ENCODE measurements around the gene DCXR.
"Not testable (repeated sequence)": the region's sequence is repeated elsewhere in the genome, so short reads cannot be mapped to it uniquely, and the experiment has no call there.

The DCXR gene

GRCh38 chr17:82054351-82055022 lies 17.0 kb upstream of the DCXR start:
- DNase-seq: no peak

DNA sequence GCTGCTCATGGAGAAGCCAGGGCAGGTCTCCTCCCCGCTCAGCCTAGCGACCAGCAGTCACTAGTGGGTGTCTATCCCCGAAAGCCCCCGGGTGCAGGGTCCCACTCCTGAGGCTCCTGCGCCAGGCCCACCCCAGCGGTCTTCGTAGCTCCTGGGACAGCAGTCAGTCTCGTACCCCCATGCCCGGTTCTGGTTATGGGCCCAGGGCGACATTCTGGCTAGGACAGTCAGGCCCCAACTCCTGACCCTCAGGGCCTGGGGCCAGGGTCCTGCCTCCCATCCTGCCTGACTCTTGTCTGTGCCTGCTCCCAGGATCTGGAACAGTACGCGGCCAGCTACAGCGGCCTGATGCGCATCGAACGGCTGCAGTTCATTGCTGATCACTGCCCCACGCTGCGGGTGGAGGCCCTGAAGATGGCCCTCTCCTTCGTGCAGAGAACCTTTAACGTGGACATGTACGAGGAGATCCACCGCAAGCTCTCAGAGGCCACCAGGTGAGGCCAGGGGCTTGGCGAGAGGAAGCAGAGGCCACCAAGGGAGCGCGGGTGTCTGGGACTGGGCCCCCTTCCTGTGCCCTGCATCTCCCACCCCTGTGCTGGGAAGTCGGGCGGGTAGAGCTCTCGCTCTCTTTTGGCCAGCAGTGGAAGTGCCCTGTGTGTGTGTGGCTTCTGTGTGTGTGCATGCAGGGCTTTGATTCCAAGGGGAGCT lies 16.2 kb upstream of the DCXR start:
- no peak for DNase-seq

DNA sequence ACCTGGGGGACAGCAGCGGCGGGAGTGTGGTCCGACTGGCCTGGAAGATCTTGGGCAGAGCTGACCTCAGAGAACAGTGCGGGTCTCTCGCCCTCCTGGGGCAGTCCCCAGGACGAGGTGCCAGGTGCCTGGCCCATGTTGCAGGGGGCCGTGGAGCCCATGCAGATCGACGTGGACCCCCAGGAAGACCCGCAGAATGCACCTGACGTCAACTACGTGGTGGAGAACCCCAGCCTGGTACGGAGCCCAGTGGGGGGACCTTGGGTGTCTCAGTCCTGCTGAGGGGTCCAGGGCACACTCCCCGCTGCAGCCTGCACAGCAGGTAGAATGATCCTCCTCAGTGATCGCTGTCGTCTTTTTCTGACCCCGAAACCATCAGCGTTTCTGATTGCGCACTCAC lies 15.6 kb upstream of the DCXR start:
- DNase-seq: no peak

GRCh38 chr17:82052638-82053059 lies 15.2 kb upstream of the DCXR start:
- DNase-seq: no peak

- DNase-seq: peak; percentile 68
Measured at GRCh38 chr17:82051776-82052637, 14.5 kb upstream of the DCXR start, which contains the start of the genes GPS1 and RFNG. GPS1 (plus strand) TSS chr17:82051898; CDS start chr17:82051932, 34 bp downstream. RFNG (minus strand) TSS chr17:82051811; CDS start chr17:82051766, 45 bp downstream.

GRCh38 chr17:82050761-82051641 lies 13.5 kb upstream of the DCXR start:
- no peak for DNase-seq

GRCh38 chr17:82050152-82050760 lies 12.8 kb upstream of the DCXR start:
- DNase-seq: no peak

GRCh38 chr17:82049521-82049971 lies 12.0 kb upstream of the DCXR start:
- DNase-seq: no peak

DNA sequence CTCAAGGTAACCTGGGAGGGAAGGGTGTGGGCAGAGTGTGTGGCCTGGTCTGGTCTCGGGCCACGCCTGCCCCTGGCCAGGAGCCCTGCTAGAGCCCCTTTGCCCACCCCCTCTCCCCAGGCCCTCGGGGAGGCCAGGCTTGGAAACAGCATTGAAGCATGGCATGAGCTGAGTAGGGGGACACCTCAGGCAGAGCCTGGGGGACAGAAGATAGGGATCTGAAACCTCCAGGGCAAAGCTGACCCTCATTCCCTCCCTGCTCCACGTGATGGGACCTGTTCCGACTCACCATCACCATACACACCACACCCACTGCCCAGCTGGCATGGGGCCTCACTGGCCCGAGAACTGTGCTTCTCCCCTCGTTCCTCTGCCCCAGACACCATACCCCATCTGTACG lies 11.6 kb upstream of the DCXR start:
- no peak for DNase-seq

DNA sequence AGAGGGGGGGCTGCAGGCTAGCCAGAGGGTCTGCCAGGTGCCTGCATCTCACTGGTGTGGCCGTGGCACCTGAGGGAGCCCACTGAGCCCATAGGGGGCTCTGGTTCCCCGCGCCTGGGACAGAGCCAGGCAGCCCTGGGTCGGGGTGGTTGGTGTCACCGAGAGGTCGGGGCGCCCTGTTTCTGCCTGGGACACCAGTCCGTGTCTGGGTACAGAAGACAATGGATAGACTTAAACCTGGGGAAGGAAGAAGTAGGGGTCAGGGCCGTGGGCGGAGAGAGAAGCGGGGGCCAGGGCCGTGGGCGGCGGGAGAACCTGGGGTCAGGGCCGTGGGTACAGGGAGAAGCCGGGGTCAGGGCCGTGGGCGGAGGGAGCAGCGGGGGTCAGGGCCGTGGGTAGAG lies 11.1 kb upstream of the DCXR start:
- no peak for DNase-seq

DNA sequence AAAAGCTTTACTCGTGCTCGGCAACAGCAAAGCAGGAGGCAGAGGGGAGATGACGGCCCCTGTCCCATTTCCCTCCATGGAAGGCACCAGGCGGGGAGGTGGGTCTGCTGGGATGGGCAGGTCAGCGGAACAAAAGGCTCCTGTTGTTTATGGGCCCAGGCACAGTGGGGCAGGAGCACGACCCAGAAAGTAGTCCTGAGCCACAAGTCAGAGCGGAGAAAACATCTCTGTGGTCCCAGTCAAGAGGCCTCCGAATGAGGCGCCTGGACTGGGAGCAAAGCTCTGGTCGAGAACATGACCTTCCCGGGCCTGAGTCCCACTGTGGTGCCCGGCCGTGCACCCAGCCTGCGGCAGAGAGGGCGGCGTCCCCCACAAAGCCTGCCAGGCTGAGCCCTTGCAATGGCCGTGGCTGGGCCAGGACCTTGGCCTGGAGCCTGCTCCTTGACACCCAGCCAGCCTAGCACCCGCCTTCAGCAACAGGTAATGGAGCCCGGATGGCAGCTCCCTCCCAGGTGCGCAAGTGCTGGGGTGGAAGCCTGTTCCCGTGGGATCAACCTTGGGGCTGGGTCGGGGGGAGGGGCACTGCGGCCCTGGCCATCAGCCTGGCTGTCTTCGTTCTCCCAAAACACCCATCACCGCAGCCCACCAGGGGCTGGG lies 10.5 kb upstream of the DCXR start:
- DNase-seq: no peak

DNA sequence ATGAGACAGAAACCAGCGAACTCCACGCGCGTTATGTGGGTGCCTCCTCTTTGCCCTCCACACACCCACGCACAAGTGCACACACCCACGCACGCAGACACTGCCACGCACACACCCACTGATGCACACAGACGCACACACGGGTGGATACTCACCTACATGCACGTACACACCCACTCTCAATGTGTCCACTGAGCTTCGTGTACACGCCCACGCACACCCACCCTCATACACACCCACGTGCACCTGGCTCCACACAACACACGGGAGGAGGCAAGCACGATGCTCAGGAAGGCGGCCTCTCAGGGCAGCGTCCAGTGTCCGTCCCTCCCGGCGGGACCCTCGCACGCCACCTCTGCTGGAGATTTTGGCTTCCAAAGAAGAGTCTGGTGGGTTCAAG lies 9.9 kb upstream of the DCXR start:
- DNase-seq: no peak

GRCh38 chr17:82046903-82047302 lies 9.4 kb upstream of the DCXR start:
- no peak for DNase-seq

- DNase-seq: no peak
Measured at GRCh38 chr17:82045936-82046484, 8.5 kb upstream of the DCXR start.

DNA sequence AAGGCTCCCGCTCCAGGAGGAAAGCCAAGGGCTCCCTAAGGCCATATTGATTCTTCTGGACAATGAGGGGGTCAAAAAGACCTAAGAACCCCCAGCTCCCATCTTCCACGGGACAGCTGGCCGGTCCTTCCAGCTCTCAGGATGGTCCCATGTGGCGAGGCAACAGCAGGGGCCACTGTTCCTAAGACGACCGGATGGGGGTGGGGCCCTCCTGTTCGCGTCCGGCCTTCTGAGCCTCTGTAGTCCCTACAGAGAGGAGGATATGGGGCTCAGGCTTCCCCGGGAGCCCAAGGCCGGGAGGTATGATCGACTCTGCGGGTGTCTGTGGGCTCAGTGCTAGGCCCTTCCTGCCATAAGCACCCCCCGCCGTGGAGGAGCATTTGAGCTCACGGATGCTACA lies 6.0 kb upstream of the DCXR start:
- DNase-seq: no peak

DNA sequence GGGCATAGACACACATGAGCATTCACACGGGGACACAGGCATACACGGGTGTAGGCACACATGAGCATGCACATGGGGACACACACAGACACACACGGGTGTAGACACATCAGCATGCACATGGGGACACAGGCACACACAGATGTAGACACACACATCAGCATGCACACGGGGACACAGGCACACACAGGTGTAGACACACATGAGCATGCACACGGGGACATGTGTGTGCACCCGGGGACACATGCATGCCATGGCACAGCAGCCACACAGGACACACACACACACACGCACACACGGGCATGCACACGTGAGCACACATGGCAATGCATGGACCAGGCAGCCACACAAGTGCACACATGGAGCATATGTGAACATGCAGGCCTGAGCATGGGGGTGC lies 5.2 kb upstream of the DCXR start:
- DNase-seq: no peak

DNA sequence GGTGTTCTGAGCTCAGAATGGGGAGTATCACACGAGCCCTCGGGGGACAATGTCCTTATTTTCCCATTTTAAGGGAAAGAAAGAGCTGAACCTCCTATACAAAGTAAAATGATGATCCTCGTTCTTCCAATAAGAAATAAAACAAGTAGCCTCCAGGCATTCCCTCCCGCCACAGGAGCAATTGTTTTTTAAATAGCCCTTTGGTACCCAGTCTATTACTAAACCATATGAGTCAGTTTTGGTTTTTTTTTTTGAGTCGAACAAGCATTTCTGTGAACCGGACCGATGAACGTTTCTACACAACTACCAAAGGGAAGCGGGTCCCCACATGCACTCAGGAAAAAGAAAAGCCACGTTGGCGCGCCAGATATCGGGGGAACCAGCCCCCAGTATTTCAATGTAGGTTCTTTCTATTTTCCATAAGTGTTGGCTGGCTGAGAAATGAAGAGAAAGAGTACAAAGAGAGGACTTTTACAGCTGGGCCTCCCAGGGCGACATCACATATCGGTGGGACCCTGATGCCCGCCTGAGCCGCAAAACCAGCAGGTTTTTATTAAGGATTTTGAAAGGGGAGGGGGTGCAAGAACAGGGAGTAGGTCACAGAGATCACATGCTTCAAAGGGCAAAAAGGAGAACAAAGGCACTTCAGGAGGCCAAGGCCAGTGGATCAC lies 3.8 kb upstream of the DCXR start:
- no peak for DNase-seq

GRCh38 chr17:82039695-82040299 lies 2.3 kb upstream of the DCXR start:
- DNase-seq: no peak

GRCh38 chr17:82038796-82039409 lies 1.4 kb upstream of the DCXR start:
- not testable (repeated sequence) for DNase-seq

DNA sequence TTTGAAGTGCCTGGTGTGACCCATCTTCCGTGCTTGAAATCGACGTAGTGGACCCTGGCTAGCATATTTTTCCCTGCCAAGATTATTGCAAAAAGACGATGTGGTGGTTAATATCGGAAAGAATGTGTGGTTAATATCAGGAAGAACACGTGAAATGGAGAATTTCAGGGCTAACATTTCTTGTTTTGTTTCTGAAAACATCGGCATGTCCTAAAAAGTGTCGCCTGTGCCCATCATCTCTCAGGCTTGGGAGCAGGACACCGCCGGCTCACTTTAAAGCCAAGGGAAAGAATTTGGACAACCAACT lies 345 bp upstream of the DCXR start:
- DNase-seq: no peak

All from CD4-positive, alpha-beta T cell treated with Interleukin-4 for 4 hours (primary cell).